Activated T-cell treated with anti-CD3 and anti-CD28 coated beads for 4 hours (primary cell): ENCODE measurements around the gene AP3B1.
A peak's percentile ranks its signal among the peaks of the same experiment; 100 is the strongest.

Experiments
- DNase-seq: peaks from one replicate; pipeline ENCODE4 v3.0.0-alpha.2; 2020

Gene AP3B1, protein sequence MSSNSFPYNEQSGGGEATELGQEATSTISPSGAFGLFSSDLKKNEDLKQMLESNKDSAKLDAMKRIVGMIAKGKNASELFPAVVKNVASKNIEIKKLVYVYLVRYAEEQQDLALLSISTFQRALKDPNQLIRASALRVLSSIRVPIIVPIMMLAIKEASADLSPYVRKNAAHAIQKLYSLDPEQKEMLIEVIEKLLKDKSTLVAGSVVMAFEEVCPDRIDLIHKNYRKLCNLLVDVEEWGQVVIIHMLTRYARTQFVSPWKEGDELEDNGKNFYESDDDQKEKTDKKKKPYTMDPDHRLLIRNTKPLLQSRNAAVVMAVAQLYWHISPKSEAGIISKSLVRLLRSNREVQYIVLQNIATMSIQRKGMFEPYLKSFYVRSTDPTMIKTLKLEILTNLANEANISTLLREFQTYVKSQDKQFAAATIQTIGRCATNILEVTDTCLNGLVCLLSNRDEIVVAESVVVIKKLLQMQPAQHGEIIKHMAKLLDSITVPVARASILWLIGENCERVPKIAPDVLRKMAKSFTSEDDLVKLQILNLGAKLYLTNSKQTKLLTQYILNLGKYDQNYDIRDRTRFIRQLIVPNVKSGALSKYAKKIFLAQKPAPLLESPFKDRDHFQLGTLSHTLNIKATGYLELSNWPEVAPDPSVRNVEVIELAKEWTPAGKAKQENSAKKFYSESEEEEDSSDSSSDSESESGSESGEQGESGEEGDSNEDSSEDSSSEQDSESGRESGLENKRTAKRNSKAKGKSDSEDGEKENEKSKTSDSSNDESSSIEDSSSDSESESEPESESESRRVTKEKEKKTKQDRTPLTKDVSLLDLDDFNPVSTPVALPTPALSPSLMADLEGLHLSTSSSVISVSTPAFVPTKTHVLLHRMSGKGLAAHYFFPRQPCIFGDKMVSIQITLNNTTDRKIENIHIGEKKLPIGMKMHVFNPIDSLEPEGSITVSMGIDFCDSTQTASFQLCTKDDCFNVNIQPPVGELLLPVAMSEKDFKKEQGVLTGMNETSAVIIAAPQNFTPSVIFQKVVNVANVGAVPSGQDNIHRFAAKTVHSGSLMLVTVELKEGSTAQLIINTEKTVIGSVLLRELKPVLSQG

DNA sequence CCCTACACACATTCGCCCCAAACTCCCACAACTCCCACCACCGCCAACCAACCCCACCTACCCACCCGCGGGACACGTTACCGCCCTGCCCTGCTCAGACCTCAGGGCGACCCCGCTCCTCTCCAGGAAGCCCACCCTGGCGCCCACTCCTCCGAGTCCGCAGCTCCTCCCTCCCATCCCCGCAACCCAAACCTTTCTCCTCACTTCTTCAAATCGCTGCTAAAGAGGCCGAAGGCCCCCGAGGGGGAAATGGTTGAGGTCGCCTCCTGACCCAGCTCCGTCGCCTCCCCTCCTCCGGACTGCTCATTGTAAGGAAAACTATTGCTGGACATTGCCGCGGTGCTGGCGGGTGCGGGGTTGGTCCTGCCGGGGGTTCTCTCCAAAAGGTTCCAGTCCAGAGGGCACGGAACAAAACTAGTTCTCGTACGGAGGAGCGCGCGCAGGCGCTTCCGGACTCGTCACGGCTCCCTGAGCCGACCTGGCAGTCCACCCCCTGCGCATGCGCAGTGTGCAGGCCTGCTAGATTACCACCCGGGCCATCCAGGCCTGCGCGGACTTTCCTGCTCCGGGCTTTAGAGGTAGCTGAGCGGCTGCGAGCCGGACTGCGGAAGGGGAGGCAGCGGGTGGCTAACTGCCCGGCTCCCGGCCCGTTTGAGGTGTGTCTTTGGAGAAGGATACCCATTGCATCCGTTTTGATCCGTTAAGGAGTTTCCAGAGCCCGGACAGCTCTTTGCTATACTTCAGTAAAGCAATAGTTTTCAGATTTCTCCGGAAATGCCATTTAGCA lies at the start of gene AP3B1:
AP3B1 (minus strand) TSS at position 451 of the 787 bp plus-strand sequence; CDS start at position 332, 119 bp downstream.
- DNase-seq: peak; percentile 92

DNA sequence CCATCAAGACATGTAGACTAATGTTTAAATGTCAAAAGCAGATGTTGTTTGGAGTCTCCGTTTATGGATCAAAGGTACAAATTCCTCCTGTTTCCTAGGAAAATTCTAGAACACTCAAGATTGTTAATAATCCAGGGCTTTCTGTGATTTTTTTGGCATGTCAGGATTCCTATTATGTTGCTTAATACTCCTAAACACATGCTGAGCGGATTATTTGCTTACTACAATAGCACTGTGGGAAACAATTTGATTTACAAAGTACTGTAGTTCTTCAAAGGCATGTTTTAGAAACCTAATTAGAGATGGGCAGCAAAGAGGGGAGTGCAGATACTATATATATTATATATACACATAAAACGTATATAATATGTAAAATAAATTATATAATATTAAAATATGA lies 46.9 kb upstream of the AP3B1 start:
- no peak for DNase-seq

DNA sequence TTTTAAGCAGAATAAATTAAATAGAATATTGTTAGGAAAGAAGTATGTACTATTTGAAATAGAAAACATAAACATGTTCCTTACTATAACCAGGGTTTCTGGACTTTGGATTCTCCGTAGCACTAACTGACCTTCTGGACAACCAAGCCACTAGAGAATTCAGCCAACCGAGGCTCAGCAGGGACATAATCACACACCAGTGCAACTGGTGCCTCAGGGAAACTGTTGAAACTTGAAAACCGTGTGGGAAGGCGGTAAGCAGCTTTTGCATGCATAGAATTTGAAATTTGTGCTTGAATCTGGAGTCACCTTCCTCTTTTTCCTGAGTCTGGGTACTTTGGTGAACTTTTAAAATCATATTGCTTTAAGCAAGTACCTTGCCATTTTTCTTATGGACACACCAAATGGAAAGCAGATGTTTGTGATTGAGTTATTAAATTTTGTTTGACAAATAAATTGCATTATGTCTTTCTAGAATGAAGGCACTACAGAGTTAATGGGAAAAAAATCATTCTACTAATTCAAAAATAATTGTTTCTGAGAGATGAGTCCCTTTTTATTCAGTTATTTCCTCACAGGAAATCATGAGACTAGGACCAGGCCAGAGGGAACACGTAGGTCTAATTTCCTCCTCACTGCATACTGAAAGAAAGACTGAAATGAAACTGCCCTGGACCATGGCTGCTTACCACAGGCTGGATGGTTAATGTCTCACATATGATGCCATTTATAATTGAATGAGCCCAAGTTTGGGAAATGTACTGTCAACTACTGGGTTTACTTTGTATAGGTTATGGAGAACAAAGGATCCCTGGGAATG lies 45.3 kb upstream of the AP3B1 start:
- no peak for DNase-seq

DNA sequence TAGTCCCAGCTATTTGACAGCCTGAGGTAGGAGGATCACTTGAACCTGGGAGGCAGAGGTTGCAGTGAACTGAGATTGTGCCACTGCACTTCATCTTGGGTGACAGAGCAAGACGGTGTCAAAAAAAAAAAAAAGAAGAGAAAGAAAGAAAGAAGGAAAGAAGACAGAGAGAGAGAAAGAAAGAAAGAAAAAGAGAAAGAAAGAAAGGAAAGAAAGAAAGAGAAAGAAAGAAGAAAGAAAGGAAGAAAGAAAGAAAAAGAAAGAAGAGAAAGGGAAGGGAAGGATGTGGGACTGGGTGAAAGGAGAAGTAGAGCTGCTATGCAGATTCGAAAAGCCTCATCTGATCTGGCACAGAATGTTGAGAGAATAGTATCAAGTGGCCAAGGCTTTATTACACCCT lies 42.2 kb upstream of the AP3B1 start:
- no peak for DNase-seq

DNA sequence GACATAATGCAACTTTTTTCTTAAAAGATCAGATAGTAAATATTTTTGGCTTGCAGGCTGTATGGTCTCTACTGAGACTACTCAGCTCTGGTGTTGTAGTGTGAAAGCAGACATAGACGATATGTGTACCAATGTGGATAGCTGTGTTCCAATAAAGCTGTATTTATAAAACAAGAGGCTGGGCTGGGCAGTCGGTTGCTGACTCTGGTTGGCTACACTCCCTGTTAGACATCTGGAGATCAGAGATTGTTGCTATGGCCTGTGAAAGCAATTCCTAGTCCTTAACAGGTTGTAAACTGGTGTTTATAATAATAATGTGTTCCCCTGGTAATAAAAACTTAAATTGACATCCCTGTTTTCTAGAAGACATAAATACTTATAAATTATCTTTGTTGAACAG lies 41.5 kb upstream of the AP3B1 start:
- DNase-seq: no peak

DNA sequence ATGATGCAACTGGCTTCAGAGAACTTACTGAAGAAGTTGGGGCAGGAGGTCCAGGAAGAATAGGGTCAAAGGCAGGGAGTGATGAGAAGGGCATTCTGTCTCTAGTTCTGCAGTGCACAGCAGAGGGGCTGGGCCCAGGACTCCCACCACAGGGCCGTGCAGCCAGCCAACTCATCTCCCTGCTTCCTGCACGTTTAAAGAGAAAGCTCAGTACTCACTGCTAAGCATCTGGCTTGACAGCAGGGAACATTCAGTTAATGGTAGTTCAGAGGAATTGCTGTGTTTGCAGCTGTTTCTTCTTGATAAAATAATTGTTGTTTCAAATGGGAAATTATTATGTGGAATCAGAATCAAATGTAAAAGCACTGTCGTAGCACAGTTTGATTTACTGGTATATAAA lies 40.3 kb upstream of the AP3B1 start:
- no peak for DNase-seq

DNA sequence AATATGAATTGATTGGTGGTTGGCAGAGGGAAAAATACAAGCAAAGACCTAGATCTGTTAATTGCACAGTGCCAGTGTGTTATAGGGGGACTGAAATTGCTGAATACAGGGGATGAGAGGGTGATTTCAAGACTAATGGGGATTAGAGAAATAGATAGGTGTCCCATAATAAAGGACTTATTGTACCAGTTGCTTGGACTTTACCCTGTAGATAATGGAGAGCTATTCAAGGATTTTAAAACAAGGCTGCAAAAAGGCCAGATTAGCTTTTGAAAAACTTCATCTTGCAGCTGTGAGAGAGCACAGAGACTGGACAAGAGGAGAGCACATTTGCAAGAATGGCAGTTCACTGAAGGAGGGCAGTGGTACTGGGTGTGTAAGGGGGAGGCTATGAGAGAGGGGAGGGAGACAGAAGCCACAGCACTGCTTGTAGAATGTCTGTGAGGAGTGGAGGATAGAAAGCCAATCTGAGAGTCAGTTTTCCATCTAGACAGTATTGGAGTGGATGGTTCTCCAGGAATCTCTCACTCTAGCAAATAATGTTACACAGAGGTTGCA lies 37.1 kb upstream of the AP3B1 start:
- no peak for DNase-seq

DNA sequence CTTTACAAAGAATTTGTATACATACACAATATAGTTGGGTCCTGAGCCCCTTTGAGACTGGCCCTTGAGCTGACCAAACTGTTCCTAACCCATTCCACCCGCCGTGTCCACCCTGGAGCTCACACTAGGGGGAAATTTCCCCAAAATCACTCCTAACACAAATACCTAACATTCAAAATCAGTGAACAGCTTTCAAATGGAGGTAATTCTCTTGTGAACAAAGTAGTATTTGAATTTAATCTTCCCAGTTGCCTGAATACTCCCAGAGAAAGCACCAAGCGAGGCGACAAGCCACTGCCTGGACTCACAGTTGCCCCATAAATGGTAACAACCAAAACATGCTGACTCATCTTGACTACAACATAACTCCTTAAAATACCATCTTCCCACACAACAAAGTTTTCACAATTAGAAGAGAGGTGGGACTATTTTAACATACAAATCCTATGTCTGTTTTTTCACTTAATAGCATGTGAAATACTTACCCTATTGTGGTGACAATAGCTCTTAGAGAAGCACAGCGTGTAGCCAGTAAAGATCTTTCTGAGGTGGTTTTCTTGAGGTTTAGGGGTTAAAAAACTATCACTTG lies 34.2 kb upstream of the AP3B1 start:
- no peak for DNase-seq

DNA sequence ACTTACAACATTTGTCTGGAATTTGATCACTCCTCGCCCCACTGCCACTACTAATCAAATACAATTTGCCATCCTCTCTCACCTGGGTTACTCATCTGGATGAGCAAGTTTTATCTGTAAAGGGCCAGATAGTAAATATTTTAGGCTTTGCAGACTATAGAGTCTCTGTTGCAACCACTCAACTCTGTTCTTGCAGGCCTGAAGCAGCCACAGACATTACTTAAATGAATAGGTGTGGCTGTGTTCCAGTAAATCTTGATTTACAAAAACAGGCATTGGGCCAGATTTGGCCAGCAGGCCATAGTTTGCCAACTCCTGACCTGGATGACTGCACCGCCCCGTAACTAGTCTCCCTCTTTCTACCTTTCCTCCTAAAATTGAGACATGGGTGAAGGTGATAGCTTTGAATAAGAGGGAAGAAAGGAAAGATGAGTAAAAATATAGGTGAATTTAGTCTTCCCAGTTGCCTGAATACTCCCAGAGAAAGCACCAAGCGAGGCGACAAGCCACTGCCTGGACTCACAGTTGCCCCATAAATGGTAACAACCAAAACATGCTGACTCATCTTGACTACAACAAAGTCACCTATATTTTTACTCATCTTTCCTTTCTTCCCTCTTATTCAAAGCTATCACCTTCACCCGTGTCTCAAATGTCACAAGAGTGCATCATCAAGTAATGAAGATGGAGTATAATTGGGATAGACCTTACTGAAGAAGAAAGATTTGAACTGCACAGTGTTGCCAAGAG lies 33.4 kb upstream of the AP3B1 start:
- no peak for DNase-seq

DNA sequence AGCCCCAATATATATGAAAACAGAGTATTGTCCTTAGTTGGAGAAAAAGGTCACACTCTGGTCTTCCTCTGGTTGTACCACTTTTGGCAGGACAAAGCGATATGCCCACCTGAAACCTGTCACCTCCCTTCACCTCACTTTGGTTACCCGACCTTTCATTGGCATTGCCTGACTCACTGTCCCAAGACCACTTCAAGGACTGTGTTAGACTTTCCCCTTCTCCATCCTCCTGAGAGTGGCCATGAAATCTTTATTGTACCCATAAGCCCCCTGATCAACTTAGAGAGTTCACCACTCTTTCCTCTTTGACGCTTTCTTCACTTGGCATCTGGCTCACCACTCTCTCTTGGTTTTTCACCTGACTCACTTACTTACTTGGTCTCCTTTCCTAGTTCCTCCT lies 32.4 kb upstream of the AP3B1 start:
- no peak for DNase-seq

DNA sequence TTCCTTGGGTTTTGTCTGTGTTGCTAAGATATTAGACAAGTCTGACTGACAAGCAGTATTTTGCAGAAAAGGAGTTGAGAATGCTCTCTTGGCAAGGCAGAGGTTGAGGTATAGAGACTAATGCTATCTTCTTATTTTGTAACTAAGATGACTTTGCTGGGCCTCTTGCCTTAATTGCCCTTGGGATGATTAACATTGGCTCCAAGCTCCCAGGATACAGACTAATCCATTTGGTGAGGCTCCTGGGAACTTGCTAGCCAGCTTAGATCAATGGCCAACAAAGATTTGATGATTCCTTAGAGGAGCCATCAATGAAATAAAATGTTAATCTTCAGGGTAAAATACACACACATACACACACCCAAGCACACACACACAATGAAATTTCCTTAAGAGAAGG lies 28.7 kb upstream of the AP3B1 start:
- DNase-seq: no peak

DNA sequence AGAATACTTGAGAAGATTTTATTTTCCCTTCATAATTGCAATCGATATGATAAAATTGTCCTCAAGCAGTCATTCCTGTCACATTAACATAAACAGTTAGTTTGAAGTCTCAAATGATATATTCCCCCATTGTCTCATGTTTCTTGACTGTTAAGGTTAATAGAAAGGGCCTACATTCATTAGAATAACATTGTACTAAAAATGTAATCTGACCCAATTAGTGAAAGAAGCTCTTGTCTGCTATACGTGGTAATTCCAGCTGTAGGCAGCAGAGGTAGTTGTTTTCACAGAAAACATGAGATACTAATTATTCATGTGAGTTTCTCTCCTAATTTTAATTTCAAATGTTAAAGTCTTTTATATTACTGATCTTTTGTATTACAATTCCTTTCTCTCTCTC lies 25.9 kb upstream of the AP3B1 start:
- DNase-seq: no peak

DNA sequence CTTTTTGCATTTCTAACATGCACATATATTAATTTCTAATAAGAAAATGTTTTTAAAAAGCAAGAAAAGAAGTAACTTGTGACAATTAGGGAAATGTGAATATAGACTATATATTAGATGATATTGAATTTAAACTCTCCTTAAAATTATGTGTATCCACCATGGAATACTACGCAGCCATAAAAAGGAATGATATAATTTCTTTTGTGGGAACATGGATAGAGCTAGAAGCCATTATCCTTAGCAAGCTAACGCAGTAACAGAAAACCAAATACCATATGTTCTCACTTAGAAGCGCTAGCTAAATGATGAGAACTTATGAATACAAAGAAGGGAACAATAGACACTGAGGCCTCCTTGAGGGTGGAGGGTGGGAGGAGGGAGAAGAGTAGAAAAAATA lies 23.8 kb upstream of the AP3B1 start:
- DNase-seq: no peak

DNA sequence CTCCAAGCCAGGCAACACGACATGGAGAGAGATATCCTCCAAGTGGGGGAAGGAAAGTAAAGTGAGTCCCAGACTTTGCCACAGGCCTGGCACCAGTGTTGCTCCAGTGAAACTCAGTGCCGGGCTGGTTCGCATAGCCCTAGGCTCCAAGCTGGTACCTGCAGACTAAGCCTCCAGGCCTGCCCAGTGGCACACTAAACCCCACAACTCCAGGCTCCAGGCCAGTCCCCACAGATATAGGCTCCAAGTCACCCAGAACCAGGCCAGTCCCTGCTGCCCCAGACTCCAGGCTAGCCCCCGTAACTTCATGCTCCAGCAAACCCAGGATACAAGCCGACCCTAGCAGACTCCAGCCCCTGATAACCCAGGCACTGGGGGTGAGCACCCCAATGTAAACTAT lies 23.0 kb upstream of the AP3B1 start:
- DNase-seq: no peak

DNA sequence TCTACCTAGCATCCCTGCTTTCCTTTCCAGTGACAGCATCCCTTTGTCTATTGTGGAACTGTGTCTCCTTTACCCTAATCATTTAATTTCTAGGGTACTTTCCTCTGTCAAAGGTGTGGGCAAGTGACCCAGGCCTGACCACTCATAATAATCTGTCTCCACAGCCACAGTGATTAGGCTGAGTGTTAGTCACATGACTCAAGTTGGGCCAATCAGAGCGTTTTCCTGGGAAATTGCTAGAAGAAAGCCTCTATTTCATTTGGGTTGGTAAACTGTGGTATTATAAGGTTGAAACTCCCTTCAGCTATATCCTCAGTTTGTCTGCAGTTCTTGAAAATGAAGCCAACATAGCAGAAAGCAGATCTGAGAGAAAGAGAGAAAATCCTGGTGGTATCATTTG lies 14.2 kb upstream of the AP3B1 start:
- DNase-seq: no peak

DNA sequence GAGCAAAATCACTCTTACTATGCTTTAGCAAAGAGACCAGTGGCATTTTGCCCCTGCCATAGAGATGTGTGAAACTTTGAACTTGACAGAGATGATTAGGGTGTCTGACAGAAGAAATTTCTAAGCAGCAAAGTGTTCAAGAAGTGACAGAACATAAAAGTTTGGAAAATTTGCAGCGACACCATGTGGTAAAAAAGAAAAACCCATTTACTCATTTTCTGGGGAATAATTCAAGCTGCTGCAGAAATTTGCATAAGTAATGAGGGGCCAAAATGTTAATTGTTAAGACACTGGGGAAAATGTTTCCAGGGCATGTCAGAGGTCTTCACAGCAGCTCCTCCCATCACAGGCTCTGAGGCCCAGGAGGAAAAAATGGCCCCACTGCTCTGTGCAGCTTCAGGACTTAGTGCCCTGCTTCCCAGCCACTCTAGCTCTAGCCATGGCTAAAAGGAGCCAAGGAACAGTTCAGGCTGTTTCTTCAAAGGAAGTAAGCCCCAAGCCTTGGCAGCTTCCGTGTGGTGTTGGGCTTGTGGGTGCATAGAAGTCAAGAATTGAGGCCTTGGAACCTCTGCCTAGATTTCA lies 6.1 kb upstream of the AP3B1 start:
- no peak for DNase-seq

DNA sequence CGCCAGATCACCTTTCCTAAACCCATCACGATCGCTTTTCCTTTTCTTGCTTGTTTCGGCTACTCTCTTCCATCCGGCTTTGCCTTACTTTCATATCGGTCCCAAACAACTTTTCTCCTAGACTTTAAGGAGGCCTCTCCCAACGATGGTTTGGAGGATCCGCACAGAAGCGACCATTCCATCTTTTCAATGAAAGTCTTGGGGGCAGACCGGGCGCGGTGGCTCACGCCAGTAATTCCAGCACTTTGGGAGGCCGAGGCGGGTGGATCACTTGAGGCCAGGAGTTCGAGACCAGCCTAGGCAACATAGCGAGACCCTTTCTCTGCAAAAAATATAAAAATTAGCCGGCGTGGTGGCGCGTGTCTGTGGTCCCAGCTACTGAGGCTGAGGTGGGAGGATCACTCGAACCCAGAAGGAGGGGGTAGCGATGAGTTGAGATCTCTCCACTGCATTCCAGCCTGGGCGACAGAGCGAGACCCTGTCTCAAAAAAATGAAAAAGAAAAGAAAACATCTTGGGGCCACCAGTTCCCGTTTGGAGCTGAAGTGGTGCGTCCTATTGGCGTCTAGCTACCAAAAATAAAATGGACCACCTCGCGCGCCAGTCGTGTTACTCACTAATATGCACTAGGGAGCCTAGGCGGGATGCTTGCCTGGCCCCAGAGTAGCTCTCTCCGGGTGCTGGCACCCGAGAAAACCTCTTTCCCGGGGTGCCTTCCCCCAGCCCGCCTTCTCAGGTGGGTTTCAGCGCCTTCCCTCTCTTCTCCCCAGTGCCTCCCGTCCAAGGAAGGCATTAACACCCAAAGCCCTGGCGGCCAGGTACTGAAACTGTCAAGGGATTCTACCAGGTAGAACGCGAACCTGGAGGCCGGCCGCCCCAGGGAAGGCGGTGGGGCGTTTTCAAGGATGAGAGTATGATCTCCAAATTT lies 800 bp upstream of the AP3B1 start:
- DNase-seq: peak; percentile 33

DNA sequence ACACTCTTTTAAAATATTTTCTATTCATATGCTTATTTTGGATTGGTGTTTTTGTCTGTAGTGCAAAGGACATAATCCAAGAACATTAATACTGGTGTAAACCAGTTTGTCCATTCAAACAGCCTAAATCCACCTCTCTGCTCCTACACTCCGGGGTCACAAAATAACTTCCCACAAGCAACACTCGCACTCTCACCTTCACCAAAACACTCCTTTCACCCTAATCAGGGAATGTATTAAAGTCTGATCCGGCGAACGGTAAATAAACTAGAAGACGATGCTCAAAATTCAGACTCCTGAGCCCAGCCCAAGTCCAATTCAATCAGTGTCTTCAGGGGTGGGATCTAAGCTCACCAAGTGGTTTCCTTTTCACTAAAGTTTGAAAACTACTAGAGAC lies 649 bp downstream of the AP3B1 start:
- DNase-seq: no peak

DNA sequence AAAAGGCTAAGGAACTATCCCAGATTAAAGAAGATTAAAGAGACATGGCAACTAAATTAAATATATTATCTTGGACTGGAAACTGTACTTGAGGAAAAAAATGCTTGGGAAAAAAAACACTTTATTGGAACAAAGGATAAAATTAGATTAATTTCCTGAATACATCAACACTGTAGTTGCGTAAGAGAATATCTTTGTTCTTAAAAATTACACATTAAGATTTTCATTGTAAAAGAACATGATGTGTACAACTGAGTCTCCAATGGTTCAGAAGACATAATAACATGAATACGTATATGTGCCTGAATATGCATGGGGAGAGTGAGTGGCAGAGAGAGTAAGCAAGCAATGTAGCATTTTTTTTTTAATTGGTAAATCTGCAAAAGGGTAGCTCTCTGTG lies 2.8 kb downstream of the AP3B1 start:
- DNase-seq: no peak
